ENCODE measurements around the gene NEAT1.

GRCh38 chr11:65399845-65400244 lies 22.8 kb upstream of the NEAT1 start:
- no peak for TF ChIP-seq CTCF (IDR thresholded peaks at IDR 0.05; ENCODE audit: low read length)
- no peak for TF ChIP-seq EZH2 (optimal IDR thresholded peaks at IDR 0.05; ENCODE audit: low read depth, low read length)
- TF ChIP-seq EZH2phosphoT487 (IDR thresholded peaks at IDR 0.05; ENCODE audit: low read length) = no peak
